ENCODE measurements around the gene HOXA6. TPM values are rescaled to one million over a fixed set of nuclear protein-coding genes. Genes with fewer than 3 reads are reported as not detected.
A peak's percentile ranks its signal among the peaks of the same experiment; 100 is the strongest.

The HOXA6 gene
- polyA plus RNA-seq, 2 donors: 0.19 to 0.69 TPM

DNA sequence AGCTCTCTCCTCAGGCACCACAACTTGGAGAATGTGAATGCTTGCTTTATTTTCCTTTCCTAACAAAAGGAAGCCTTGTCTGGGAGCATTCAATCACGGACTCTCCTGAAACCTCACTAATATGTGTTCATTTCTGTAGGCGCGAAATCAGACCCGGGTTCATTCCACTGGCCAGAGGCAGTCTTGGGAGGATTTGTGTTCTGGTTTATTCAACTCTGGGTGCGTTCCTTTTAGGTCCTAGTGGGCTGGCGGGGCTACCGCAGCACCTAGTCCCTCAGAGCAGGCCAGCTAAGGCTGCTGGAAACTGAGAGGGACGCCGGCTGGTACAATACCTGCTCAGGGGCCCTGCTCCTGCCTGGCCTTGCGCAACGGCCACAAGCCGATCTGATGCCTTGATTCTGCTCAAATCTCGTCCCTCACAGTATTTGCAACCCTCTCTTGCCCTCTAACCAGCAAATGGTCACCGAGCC, 24.5 kb downstream of the HOXA6 start:
- Histone ChIP-seq H3K36me3 (ENCODE audit: control insufficient read depth in 2 of 2, insufficient read depth in 2 of 2, low read length in 1 of 2) (no peaks in the 10 kb centered on the region), H3K4me3 (ENCODE audit: low read depth in 1 of 2, low read length in 2 of 2) (peak overlapping the region; percentile 22 to 60), H3K27ac (ENCODE audit: low read depth in 2 of 2, low read length in 1 of 2) (peak overlapping the region; percentile 83 to 86), H3K9me3 (ENCODE audit: control insufficient read depth in 2 of 2, insufficient read depth in 1 of 2, low read depth in 1 of 2, low read length in 1 of 2) (no peaks in the 10 kb centered on the region), H3K27me3 (ENCODE audit: control insufficient read depth in 1 of 2, insufficient read depth in 2 of 2, low read length in 2 of 2) (no peaks in the 10 kb centered on the region), H3K4me1 (ENCODE audit: control insufficient read depth in 2 of 2, insufficient read depth in 2 of 2, low read length in 1 of 2) (peaks cover 0 to 2% of the 10 kb centered on the region in 2 donors)
- WGBS, 2 donors: 31 to 33% methylated on average over 14 of the region's 14 CpGs

DNA sequence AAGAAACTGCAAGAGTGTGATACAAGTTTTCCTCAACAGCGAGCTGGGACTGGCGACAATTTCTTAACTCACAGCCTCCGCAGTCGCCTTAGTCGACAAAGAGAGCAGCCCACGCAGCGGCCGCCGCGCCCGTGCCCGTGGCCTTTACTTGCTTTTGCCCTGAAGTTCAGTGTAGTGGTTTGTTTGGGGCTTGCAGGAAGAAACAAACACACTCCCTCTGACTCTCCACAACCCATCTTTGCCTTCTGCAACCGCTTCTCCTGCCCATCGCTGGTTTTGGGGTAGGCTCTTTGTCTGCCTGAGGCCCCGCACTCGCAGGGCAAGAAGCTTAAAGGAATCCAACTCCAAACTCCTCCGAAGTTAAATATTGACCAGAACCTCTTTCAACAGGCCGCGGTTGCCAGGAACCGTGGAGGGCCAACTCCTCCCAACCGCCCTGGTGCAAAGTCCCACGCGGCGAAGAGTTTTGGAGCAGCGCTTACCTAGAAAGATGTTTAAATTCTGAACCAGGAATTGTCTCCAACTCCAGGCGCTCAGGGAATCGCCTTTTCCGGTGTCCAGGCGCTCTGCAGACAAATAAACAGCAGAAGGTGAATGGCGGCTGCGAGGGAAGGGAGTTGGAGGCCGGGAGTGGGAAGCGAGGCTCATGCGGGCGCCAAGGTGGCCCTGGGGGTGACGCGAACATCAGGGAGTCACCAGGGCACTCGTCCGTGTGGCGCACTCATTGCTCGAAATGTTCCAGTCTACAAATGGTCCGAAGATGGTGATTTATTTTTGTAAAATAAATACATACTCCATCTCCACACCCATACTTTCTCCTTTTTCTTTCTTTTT, 25.3 kb downstream of the HOXA6 start:
- H3K4me3 ChIP-seq (ENCODE audit: low read depth in 1 of 2, low read length in 2 of 2): peak overlapping the region; percentile 38 to 60
- H3K9me3 ChIP-seq (ENCODE audit: control insufficient read depth in 2 of 2, insufficient read depth in 1 of 2, low read depth in 1 of 2, low read length in 1 of 2): no peaks in the 10 kb centered on the region
- H3K27ac ChIP-seq (ENCODE audit: low read depth in 2 of 2, low read length in 1 of 2): peak overlapping the region; percentile 75 to 83
- WGBS, 2 donors: 30 to 32% methylated on average over 42 of the region's 42 CpGs
- H3K4me1 ChIP-seq (ENCODE audit: control insufficient read depth in 2 of 2, insufficient read depth in 2 of 2, low read length in 1 of 2): peaks cover 0 to 2% of the 10 kb centered on the region in 2 donors
- H3K36me3 ChIP-seq (ENCODE audit: control insufficient read depth in 2 of 2, insufficient read depth in 2 of 2, low read length in 1 of 2): no peaks in the 10 kb centered on the region
- no peaks in the 10 kb centered on the region for H3K27me3 ChIP-seq (ENCODE audit: control insufficient read depth in 1 of 2, insufficient read depth in 2 of 2, low read length in 2 of 2)

DNA sequence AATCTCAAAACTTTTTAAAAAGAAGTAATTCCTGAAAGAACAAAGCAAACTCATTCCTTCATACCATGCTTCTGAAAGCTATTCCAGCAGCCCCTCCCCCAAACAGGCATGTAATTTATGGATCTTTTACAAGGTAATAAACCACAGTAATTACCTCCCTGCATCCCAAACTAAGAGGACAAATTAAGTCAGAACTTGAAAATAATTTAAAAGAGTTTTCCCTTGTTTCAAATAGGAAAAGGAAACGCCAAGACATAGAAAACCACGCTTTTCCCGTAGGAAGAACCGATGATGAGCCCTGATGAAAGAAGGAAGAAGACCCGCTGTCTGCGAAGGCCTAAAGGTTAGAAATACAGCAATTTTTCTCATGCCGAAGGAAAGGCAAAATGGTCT, 25.9 kb downstream of the HOXA6 start:
- Histone ChIP-seq H3K36me3 (ENCODE audit: control insufficient read depth in 2 of 2, insufficient read depth in 2 of 2, low read length in 1 of 2) (no peaks in the 10 kb centered on the region), H3K9me3 (ENCODE audit: control insufficient read depth in 2 of 2, insufficient read depth in 1 of 2, low read depth in 1 of 2, low read length in 1 of 2) (no peaks in the 10 kb centered on the region), H3K4me1 (ENCODE audit: control insufficient read depth in 2 of 2, insufficient read depth in 2 of 2, low read length in 1 of 2) (peaks cover 0 to 2% of the 10 kb centered on the region in 2 donors), H3K4me3 (ENCODE audit: low read depth in 1 of 2, low read length in 2 of 2) (peak overlapping the region; percentile 38 to 60), H3K27ac (ENCODE audit: low read depth in 2 of 2, low read length in 1 of 2) (peak overlapping the region; percentile 75 to 83), H3K27me3 (ENCODE audit: control insufficient read depth in 1 of 2, insufficient read depth in 2 of 2, low read length in 2 of 2) (no peaks in the 10 kb centered on the region)
- WGBS, 2 donors: 32 to 33% methylated on average over 7 of the region's 7 CpGs

DNA sequence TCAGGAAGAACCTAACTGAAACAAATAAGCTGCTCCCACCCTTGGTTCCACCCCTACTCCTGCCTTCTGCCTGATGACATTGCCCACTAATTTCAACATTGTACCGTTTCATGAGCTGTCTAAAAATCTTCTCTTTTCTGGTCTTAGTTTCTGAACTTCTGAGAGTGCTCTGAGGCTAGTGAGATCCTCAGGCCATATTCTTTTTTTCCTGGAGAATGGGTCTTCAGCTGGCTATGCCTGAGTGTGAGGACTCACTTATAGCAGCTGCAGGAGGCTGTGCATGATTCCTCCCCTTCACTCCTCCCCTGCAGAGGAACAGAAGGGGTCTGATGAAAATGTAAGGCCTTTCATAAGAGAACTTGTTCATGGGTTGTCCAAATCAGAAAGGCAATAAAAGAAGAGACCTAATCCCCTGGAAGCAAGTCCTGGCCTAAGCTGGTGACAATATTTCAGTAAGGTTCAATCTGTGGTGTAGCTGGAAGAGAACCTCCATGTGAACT, 28.1 kb downstream of the HOXA6 start:
- H3K27me3 ChIP-seq (ENCODE audit: control insufficient read depth in 1 of 2, insufficient read depth in 2 of 2, low read length in 2 of 2): no peaks in the 10 kb centered on the region
- H3K27ac ChIP-seq (ENCODE audit: low read depth in 2 of 2, low read length in 1 of 2): peak overlapping the region; percentile 31 to 72
- no peaks in the 10 kb centered on the region for H3K9me3 ChIP-seq (ENCODE audit: control insufficient read depth in 2 of 2, insufficient read depth in 1 of 2, low read depth in 1 of 2, low read length in 1 of 2)
- peaks cover 0 to 2% of the 10 kb centered on the region in 2 donors for H3K4me1 ChIP-seq (ENCODE audit: control insufficient read depth in 2 of 2, insufficient read depth in 2 of 2, low read length in 1 of 2)
- no peaks in the 10 kb centered on the region for H3K36me3 ChIP-seq (ENCODE audit: control insufficient read depth in 2 of 2, insufficient read depth in 2 of 2, low read length in 1 of 2)
- 40 to 45% methylated on average over 1 of the region's 1 CpG for WGBS, 2 donors
- H3K4me3 ChIP-seq (ENCODE audit: low read depth in 1 of 2, low read length in 2 of 2): no peak overlapping the region

DNA sequence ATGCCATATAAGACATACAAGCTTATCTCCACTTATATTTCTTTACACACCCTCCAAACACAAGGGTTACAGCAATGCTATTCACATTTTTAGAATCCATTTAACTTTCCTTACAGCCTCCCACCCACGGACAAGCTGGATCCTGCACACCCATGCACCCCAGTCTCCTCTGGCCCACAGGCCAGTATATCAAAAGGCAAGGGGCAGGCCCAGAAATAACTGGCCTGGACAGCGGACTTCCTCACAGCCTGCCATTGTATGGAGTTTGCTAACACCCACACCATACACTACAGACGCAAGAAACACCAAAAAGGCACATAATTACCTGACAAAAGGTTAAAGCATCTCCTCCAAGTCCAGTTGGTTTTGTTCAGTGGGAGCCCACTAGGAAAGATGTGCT, 29.0 kb downstream of the HOXA6 start:
- Histone ChIP-seq H3K4me1 (ENCODE audit: control insufficient read depth in 2 of 2, insufficient read depth in 2 of 2, low read length in 1 of 2) (peaks cover 0 to 2% of the 10 kb centered on the region in 2 donors), H3K27ac (ENCODE audit: low read depth in 2 of 2, low read length in 1 of 2) (peak overlapping the region; percentile 85 to 91), H3K36me3 (ENCODE audit: control insufficient read depth in 2 of 2, insufficient read depth in 2 of 2, low read length in 1 of 2) (no peaks in the 10 kb centered on the region), H3K27me3 (ENCODE audit: control insufficient read depth in 1 of 2, insufficient read depth in 2 of 2, low read length in 2 of 2) (no peaks in the 10 kb centered on the region), H3K4me3 (ENCODE audit: low read depth in 1 of 2, low read length in 2 of 2) (peak overlapping the region in 1 of 2 donors; percentile 77), H3K9me3 (ENCODE audit: control insufficient read depth in 2 of 2, insufficient read depth in 1 of 2, low read depth in 1 of 2, low read length in 1 of 2) (no peaks in the 10 kb centered on the region)
- 23 to 32% methylated on average over 3 of the region's 3 CpGs for WGBS, 2 donors

DNA sequence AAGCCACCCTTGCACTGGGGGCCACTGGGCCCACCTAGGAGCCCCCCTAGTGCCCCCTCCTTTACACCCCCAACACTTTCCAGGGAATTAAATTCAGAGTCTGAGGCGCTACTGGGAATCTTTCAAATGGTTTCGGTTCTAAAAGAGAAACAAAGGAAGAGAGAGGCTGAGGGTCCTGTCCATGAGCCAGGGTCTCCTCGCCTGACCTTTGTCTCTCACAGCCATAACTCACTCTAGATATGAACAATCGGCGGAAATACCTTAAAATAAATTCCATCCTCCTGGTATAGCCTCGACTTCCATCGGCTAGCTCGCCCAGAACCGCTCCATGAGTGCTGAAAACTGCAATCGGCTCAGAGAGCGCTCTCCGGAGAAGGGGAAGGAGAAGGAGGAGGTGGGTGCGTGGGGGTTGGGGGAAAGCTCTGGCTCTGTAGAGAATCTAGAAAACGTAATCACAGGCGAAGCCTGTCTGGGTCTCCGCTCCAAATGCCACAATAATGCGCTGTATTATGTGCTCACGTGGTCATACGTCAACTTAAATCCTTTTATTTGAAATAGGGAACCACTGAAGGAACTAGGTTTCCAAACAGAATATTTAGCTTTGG, 29.6 kb downstream of the HOXA6 start:
- peak overlapping the region; percentile 42 to 77 for H3K4me3 ChIP-seq (ENCODE audit: low read depth in 1 of 2, low read length in 2 of 2)
- 20 to 34% methylated on average over 19 of the region's 19 CpGs for WGBS, 2 donors
- peak overlapping the region; percentile 85 to 91 for H3K27ac ChIP-seq (ENCODE audit: low read depth in 2 of 2, low read length in 1 of 2)
- peaks cover 0 to 2% of the 10 kb centered on the region in 2 donors for H3K4me1 ChIP-seq (ENCODE audit: control insufficient read depth in 2 of 2, insufficient read depth in 2 of 2, low read length in 1 of 2)
- H3K27me3 ChIP-seq (ENCODE audit: control insufficient read depth in 1 of 2, insufficient read depth in 2 of 2, low read length in 2 of 2): no peaks in the 10 kb centered on the region
- no peaks in the 10 kb centered on the region for H3K36me3 ChIP-seq (ENCODE audit: control insufficient read depth in 2 of 2, insufficient read depth in 2 of 2, low read length in 1 of 2)
- no peaks in the 10 kb centered on the region for H3K9me3 ChIP-seq (ENCODE audit: control insufficient read depth in 2 of 2, insufficient read depth in 1 of 2, low read depth in 1 of 2, low read length in 1 of 2)

DNA sequence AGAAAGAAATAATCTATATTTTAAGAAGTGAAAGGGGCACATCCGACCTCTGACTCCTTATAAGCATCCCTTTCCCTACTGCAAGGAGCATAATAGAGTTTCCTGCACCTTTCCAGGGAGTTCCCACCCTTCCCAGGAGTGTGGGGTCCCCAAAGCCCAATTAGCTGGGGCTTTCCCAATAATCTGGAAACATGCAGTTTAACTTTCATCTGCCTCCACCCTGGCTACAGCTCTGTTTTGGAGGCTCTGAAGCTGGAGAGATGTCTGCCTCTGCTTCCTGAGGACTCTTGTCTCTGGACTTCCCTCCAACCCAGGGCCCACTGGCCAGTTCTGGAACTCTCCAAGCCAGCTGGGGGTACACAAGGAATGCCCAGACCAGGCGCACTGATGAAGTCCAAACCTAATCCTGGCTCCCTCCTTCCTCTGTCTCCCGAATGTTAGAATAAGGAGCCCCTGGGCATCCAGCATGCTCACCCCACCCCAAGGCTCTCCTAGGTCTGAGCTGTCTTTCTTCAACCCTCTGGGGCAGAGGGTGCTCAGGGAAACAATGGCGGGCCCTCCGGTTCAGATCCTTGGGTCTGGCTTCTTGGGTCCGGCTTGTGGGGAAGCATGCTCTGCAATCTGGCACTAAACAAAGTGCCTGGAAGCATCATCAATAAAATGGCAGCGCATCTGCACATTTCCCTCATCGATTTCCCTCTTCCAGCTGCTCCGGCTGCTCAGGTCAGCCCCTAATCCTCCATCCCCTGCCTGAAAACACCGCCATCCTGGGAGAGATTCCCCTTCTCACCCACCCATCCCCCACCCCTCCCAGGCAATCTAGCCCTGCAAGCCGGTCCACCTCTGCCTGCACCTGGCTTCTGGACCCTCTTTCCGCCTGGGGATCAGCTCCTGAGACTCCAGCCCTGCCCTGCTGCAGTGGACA, 30.4 kb downstream of the HOXA6 start:
- Histone ChIP-seq H3K4me1 (ENCODE audit: control insufficient read depth in 2 of 2, insufficient read depth in 2 of 2, low read length in 1 of 2) (peaks cover 0 to 2% of the 10 kb centered on the region in 2 donors), H3K27me3 (ENCODE audit: control insufficient read depth in 1 of 2, insufficient read depth in 2 of 2, low read length in 2 of 2) (no peaks in the 10 kb centered on the region), H3K9me3 (ENCODE audit: control insufficient read depth in 2 of 2, insufficient read depth in 1 of 2, low read depth in 1 of 2, low read length in 1 of 2) (no peaks in the 10 kb centered on the region), H3K4me3 (ENCODE audit: low read depth in 1 of 2, low read length in 2 of 2) (peak overlapping the region; percentile 42 to 77), H3K27ac (ENCODE audit: low read depth in 2 of 2, low read length in 1 of 2) (peak overlapping the region; percentile 85 to 91), H3K36me3 (ENCODE audit: control insufficient read depth in 2 of 2, insufficient read depth in 2 of 2, low read length in 1 of 2) (no peaks in the 10 kb centered on the region)
- 22 to 25% methylated on average over 12 of the region's 12 CpGs for WGBS, 2 donors

DNA sequence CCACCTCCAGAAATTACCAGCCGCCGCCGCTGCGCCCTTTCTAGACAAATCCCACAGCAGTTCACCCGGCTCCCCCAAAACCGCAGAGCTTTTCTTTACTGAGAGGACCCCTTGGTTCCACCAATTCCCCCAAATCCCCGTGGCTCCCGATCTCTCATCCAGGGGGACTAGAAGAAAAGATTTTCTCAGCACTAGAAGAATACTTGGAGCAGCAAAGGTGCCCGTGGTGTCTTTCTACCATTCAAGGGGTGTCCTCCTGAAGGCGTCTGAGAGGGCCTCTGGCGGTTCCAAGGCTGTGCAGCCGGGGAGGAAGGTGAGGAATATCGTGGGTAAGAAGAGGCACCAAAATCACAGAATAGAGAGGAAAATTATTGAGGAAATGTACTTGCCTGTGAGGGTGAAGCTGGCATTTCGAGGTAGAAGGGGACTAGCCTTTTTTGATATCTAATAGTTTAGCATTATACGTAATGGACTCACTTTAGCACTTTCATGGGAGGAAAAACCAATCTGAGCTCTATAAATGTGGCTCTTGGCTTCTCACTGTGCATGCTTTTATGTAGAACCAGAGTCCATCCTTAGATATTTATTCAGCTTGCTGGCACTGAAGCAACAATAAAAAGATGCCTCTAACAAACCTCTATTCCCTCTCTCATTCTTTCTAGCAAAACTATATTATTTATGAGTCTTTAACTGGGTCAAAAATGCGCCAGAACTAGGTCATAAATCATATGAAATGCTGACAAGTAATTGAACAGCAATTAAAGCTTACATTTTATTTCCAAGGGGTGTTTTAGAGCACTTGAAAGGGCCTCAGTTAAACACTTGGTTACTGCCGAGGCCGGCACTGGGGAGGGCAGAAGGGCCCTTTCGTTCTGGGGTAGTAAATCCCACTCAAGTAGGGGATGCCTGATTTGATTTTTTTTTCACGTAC, 31.3 kb downstream of the HOXA6 start:
- H3K9me3 ChIP-seq (ENCODE audit: control insufficient read depth in 2 of 2, insufficient read depth in 1 of 2, low read depth in 1 of 2, low read length in 1 of 2): no peaks in the 10 kb centered on the region
- H3K4me3 ChIP-seq (ENCODE audit: low read depth in 1 of 2, low read length in 2 of 2): peak overlapping the region; percentile 64 to 77
- H3K4me1 ChIP-seq (ENCODE audit: control insufficient read depth in 2 of 2, insufficient read depth in 2 of 2, low read length in 1 of 2): peaks cover 0 to 2% of the 10 kb centered on the region in 2 donors
- H3K27ac ChIP-seq (ENCODE audit: low read depth in 2 of 2, low read length in 1 of 2): peak overlapping the region; percentile 91 to 97
- 20 to 32% methylated on average over 20 of the region's 20 CpGs for WGBS, 2 donors
- H3K36me3 ChIP-seq (ENCODE audit: control insufficient read depth in 2 of 2, insufficient read depth in 2 of 2, low read length in 1 of 2): no peaks in the 10 kb centered on the region
- no peaks in the 10 kb centered on the region for H3K27me3 ChIP-seq (ENCODE audit: control insufficient read depth in 1 of 2, insufficient read depth in 2 of 2, low read length in 2 of 2)

Measured in esophagus (tissue), 2 donors.